GM12878 (cell line): ENCODE data around the gene SLC39A13.

Source experiments
- CHD1 ChIP-seq: IDR thresholded peaks from 2 replicates; pipeline ENCODE4 v1.6.1; 2012; ENCODE audit warnings: low read depth, low read length, improper control_type of control experiment
- HDAC6 ChIP-seq: fragments of 200-600 bp; sonication (generic); IDR thresholded peaks from one replicate; pipeline ENCODE4 v1.8.0; 2017; ENCODE audit warnings: antibody characterized with exemption; ENCODE audit not compliant: unreplicated experiment
- POLR2AphosphoS2 ChIP-seq: IDR thresholded peaks from 2 replicates; pipeline ENCODE4 v1.6.1; 2011; ENCODE audit warnings: low read depth, mild to moderate bottlenecking, low read length, improper control_type of control experiment, moderate library complexity
- SMAD1 ChIP-seq: fragments of 450-650 bp; IDR thresholded peaks from 2 replicates; pipeline ENCODE4 v1.6.1; 2018; ENCODE audit warnings: mild to moderate bottlenecking, low read depth; ENCODE audit not compliant: partially characterized antibody
- SMARCA5 ChIP-seq: fragments of 450-650 bp; IDR thresholded peaks from 2 replicates; pipeline ENCODE4 v1.6.1; 2017; ENCODE audit warnings: mild to moderate bottlenecking
- ZNF384 ChIP-seq: IDR thresholded peaks from 2 replicates; pipeline ENCODE4 v1.6.1; 2012; ENCODE audit warnings: low read depth, mild to moderate bottlenecking, low read length, improper control_type of control experiment, borderline replicate concordance
- TF ChIP-seq, protein P1 (sequence below), 3 experiments: IDR thresholded peaks in 2 of 3; conservative IDR thresholded peaks in 1 of 3; 2 replicates each; pipeline ENCODE4 v1.5.1; 2011; ENCODE audit warnings: low read depth in 3 of 3, low read length in 3 of 3, mild to moderate bottlenecking in 3 of 3, control low read depth in 2 of 3, moderate library complexity in 2 of 3, inconsistent platforms in 1 of 3, mixed read lengths in 1 of 3; ENCODE audit not compliant: control insufficient read depth in 2 of 3, insufficient read depth in 1 of 3; ENCODE audit errors: extremely low read depth in 1 of 3
- TF ChIP-seq, protein P2 (sequence below): IDR thresholded peaks from 2 replicates; pipeline ENCODE4 v1.6.1; 2012; ENCODE audit warnings: mild to moderate bottlenecking, low read depth, low read length

DNA sequence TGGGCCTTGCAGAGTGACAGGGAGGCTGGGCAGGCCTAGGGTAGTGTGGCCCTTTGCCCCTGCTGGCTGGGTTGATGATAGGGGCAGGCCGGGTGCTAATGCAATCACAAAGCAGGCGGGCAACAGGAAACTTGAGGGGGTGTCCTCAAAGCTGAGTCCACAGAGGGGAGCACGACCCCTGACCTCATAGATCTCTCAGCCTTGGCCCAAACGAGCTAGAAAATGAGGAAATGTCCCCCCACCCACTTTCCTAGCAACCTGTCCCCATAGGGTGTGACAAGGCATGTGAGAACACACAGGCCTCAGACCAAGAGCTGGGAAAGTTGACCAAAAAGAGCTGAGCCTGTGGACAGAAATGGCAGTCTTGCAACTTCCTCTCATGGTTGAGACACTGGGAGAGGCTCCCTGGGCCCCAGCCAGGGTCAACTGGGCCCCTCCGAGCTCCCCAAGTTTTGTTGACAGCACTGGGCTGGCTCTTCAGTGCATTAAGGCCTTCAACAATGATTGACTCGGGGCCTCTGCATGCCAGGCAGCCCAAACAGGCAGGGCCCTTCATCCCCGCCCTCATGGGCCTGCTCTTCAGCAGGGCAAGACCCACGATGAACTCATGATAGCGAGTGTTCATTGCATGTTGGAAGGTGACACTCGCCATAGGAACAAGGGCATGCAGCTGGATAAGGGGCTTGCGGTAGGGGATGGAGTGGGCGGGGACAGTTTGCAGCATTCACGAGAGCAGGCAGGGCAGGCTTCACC, 20.3 kb upstream of the SLC39A13 start:
- TF ChIP-seq ZNF384 (no peak), SMAD1 (no peak), CHD1 (no peak), HDAC6 (no peak), SMARCA5 (no peak), POLR2AphosphoS2 (no peak)
- TF ChIP-seq, protein P1, sequence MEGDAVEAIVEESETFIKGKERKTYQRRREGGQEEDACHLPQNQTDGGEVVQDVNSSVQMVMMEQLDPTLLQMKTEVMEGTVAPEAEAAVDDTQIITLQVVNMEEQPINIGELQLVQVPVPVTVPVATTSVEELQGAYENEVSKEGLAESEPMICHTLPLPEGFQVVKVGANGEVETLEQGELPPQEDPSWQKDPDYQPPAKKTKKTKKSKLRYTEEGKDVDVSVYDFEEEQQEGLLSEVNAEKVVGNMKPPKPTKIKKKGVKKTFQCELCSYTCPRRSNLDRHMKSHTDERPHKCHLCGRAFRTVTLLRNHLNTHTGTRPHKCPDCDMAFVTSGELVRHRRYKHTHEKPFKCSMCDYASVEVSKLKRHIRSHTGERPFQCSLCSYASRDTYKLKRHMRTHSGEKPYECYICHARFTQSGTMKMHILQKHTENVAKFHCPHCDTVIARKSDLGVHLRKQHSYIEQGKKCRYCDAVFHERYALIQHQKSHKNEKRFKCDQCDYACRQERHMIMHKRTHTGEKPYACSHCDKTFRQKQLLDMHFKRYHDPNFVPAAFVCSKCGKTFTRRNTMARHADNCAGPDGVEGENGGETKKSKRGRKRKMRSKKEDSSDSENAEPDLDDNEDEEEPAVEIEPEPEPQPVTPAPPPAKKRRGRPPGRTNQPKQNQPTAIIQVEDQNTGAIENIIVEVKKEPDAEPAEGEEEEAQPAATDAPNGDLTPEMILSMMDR (IDR thresholded peaks at IDR 0.05 in 2 of 3, conservative IDR thresholded peaks at IDR 0.05 in 1 of 3; ENCODE audit: control insufficient read depth in 2 of 3, extremely low read depth in 1 of 3, insufficient read depth in 1 of 3, low read depth in 3 of 3, low read length in 3 of 3): no peak
- TF ChIP-seq, protein P2, sequence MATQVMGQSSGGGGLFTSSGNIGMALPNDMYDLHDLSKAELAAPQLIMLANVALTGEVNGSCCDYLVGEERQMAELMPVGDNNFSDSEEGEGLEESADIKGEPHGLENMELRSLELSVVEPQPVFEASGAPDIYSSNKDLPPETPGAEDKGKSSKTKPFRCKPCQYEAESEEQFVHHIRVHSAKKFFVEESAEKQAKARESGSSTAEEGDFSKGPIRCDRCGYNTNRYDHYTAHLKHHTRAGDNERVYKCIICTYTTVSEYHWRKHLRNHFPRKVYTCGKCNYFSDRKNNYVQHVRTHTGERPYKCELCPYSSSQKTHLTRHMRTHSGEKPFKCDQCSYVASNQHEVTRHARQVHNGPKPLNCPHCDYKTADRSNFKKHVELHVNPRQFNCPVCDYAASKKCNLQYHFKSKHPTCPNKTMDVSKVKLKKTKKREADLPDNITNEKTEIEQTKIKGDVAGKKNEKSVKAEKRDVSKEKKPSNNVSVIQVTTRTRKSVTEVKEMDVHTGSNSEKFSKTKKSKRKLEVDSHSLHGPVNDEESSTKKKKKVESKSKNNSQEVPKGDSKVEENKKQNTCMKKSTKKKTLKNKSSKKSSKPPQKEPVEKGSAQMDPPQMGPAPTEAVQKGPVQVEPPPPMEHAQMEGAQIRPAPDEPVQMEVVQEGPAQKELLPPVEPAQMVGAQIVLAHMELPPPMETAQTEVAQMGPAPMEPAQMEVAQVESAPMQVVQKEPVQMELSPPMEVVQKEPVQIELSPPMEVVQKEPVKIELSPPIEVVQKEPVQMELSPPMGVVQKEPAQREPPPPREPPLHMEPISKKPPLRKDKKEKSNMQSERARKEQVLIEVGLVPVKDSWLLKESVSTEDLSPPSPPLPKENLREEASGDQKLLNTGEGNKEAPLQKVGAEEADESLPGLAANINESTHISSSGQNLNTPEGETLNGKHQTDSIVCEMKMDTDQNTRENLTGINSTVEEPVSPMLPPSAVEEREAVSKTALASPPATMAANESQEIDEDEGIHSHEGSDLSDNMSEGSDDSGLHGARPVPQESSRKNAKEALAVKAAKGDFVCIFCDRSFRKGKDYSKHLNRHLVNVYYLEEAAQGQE: no peak
